WTC11 (cell line): ENCODE measurements around the gene GIGYF2.

Source experiments
- ARID4B ChIP-seq: sonication (generic); formaldehyde crosslinking; IDR thresholded peaks from 2 replicates; pipeline ENCODE4 v1.8.0; 2023; ENCODE audit warnings: missing genetic modification reagents, mild to moderate bottlenecking, borderline replicate concordance
- CTCF ChIP-seq: fragments of 200-600 bp; IDR thresholded peaks from 2 replicates; pipeline ENCODE4 v1.8.0; 2022; ENCODE audit warnings: antibody characterized with exemption
- FOXP1 ChIP-seq: sonication (generic); formaldehyde crosslinking; IDR thresholded peaks from 2 replicates; pipeline ENCODE4 v1.8.0; 2022; ENCODE audit warnings: missing genetic modification reagents, mild to moderate bottlenecking, moderate library complexity, borderline replicate concordance
- GABPB1 ChIP-seq: sonication (generic); formaldehyde crosslinking; IDR thresholded peaks from 2 replicates; pipeline ENCODE4 v1.8.1; 2023; ENCODE audit warnings: mild to moderate bottlenecking, missing genetic modification reagents
- MAX ChIP-seq: sonication (generic); formaldehyde crosslinking; IDR thresholded peaks from 2 replicates; pipeline ENCODE4 v1.8.0; 2022; ENCODE audit warnings: mild to moderate bottlenecking, missing genetic modification reagents
- NFYB ChIP-seq: sonication (generic); formaldehyde crosslinking; conservative IDR thresholded peaks from 2 replicates; pipeline ENCODE4 v1.8.0; 2022; ENCODE audit warnings: low read depth, missing genetic modification reagents
- PRDM15 ChIP-seq: sonication (generic); formaldehyde crosslinking; IDR thresholded peaks from 2 replicates; pipeline ENCODE4 v1.8.0; 2022; ENCODE audit warnings: missing genetic modification reagents
- TEAD4 ChIP-seq: sonication (generic); formaldehyde crosslinking; IDR thresholded peaks from 2 replicates; pipeline ENCODE4 v1.8.0; 2022; ENCODE audit warnings: mild to moderate bottlenecking, missing genetic modification reagents
- TP53 ChIP-seq: sonication (generic); formaldehyde crosslinking; IDR thresholded peaks from 2 replicates; pipeline ENCODE4 v1.8.1; 2023; ENCODE audit warnings: mild to moderate bottlenecking, missing genetic modification reagents
- USF2 ChIP-seq: sonication (generic); formaldehyde crosslinking; IDR thresholded peaks from 2 replicates; pipeline ENCODE4 v1.8.1; 2023; ENCODE audit warnings: mild to moderate bottlenecking, missing genetic modification reagents, moderate library complexity
- ZBTB21 ChIP-seq: sonication (generic); formaldehyde crosslinking; IDR thresholded peaks from 2 replicates; pipeline ENCODE4 v1.8.1; 2023; ENCODE audit warnings: mild to moderate bottlenecking, missing genetic modification reagents, borderline replicate concordance
- ZNF138 ChIP-seq: sonication (generic); formaldehyde crosslinking; conservative IDR thresholded peaks from 2 replicates; pipeline ENCODE4 v1.8.1; 2022; ENCODE audit warnings: mild to moderate bottlenecking, moderate library complexity, missing genetic modification reagents

- TF ChIP-seq FOXP1 (CRISPR knock-in tag) (no peak), MAX (CRISPR knock-in tag) (no peak), CTCF (no peak), ARID4B (CRISPR knock-in tag) (no peak), TP53 (CRISPR knock-in tag) (no peak), TEAD4 (no peak), ZNF138 (CRISPR knock-in tag) (no peak), GABPB1 (CRISPR knock-in tag) (no peak), PRDM15 (no peak), USF2 (CRISPR knock-in tag) (no peak), ZBTB21 (CRISPR knock-in tag) (no peak), NFYB (no peak)
Measured at GRCh38 chr2:232863996-232864395, 166.9 kb downstream of the GIGYF2 start.
